Measurements from ENCODE around the gene CARMIL1.

DNA sequence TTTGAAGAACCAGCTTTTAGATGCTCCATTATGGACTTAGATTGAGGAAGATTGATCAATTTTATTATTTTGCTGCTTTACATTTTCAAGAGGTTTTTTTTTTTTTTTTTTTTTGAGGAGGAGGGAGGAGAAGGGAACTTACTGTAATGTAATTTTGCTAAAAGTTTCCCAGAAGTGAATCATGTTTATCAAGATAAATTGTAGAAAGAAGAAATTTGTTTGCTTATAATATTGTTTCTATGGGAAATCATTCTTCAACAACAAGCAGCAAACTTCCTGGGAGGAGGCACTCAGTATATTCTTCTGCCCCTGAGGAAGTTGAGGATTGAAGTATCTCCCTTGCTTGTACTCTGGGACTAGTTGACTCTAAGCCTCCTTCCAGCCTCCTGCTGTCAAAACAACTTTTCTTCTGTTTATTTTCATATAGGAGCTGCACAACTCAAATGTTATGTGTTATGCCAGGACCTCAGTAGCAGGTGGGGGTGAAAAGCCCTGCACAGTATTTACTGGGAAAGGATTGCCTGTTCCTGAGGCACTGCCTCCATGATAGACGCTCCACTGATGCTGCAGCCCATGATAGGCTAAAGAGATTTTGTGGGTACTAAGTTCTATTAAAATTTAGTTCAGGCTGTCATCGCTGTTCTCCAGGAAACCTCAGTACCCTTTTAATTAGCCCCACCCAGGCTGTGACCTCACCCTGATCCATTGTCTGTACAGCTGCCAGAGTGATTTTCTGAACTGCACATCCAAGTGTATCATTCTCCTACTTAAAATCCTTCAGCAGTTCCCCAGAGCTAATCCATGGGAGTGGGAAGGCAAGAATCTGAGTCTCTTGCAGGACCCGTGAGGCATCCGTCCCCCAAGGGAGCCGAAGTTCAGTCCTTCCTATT lies 51.9 kb downstream of the CARMIL1 start:
- TF ChIP-seq POLR2A (IDR thresholded peaks at IDR 0.05), result no peak
- TF ChIP-seq, protein P1, sequence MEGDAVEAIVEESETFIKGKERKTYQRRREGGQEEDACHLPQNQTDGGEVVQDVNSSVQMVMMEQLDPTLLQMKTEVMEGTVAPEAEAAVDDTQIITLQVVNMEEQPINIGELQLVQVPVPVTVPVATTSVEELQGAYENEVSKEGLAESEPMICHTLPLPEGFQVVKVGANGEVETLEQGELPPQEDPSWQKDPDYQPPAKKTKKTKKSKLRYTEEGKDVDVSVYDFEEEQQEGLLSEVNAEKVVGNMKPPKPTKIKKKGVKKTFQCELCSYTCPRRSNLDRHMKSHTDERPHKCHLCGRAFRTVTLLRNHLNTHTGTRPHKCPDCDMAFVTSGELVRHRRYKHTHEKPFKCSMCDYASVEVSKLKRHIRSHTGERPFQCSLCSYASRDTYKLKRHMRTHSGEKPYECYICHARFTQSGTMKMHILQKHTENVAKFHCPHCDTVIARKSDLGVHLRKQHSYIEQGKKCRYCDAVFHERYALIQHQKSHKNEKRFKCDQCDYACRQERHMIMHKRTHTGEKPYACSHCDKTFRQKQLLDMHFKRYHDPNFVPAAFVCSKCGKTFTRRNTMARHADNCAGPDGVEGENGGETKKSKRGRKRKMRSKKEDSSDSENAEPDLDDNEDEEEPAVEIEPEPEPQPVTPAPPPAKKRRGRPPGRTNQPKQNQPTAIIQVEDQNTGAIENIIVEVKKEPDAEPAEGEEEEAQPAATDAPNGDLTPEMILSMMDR (IDR thresholded peaks at IDR 0.05), result no peak

All from suprapubic skin (tissue), 3 donors.